Measurements from ENCODE around the gene SLC35G2.
"Not testable (repeated sequence)": the region's sequence is repeated elsewhere in the genome, so short reads cannot be mapped to it uniquely, and the experiment has no call there.

The SLC35G2 gene

GRCh38 chr3:136835089-136835812, 16.3 kb downstream of the SLC35G2 start:
- DNase-seq (ENCODE audit: low read depth, low spot score): no peak

GRCh38 chr3:136835813-136836510, 17.0 kb downstream of the SLC35G2 start:
- no peak for DNase-seq (ENCODE audit: low read depth, low spot score)

DNA sequence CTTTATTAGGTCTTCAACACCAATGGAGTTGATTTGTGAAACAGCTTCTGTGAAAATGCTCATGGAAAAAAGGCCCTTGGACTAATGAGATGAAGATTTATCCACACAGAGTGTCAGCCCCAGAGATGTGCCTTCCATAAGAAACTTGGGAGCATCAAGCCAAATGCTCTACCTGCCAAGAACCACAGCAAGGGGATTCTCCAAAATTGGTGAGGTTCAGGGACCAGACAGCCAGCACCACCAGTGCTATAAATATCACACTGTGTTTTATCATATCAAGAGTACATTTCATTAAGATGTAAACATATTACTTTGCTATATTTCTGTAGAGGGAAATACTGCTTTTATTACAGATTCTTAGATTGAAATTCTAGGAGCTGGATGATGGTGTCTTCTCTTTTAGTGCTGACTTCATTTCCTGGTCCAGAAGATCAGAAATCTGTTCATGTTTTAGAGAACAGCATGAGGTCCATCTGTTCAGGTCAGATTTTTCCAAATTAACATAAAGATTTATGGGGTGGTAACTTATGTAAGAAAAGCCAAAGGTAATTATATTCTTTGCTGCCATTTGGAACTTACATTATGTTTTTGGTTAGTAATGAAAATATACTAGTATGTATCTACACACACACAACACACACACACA, 17.7 kb downstream of the SLC35G2 start:
- no peak for DNase-seq (ENCODE audit: low read depth, low spot score)

- no peak for DNase-seq (ENCODE audit: low read depth, low spot score)
These were observed 20.0 kb downstream of the SLC35G2 start for GRCh38 chr3:136838641-136839555.

DNA sequence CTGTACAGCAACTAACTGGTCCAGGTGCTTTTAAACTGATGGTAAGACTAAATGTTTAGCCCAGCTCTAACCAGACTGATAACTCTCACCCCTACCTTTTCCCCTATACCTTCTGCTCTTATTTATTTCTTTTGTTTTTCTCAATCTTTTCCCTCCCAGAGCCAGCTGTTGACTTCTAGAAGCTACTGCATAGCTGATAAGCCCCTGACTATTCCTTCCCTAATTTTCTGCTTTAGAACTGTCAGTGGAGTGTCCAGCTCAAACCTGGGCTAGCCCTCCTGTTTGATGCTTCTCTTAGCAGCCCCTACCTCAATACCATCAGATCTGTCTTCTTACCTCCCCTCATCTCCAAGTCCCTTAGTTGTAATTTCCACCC, 20.6 kb downstream of the SLC35G2 start:
- no peak for DNase-seq (ENCODE audit: low read depth, low spot score)

- no peak for DNase-seq (ENCODE audit: low read depth, low spot score)
These were observed 21.3 kb downstream of the SLC35G2 start for GRCh38 chr3:136840252-136840651.

GRCh38 chr3:136842294-136842693, 23.4 kb downstream of the SLC35G2 start:
- DNase-seq (ENCODE audit: low read depth, low spot score): no peak

DNA sequence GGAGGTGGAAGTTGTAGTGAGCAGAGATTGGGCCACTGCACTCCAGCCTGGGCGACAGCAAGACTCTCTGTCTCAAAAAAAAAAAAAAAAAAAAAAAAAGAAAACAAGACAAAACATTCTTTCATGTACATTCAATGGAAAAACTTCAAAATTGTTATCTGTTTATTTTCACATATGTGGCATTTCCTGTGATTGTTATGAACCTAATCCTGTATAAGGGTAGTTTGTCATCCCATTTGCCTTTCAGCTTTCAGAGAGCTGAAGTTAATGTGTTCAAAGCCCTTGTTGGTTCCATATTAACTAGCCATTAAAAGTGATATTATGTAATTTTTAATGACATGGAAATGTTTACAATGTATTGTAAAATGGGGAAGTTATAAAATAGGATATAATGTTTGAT, 25.8 kb downstream of the SLC35G2 start:
- no peak for DNase-seq (ENCODE audit: low read depth, low spot score)

DNA sequence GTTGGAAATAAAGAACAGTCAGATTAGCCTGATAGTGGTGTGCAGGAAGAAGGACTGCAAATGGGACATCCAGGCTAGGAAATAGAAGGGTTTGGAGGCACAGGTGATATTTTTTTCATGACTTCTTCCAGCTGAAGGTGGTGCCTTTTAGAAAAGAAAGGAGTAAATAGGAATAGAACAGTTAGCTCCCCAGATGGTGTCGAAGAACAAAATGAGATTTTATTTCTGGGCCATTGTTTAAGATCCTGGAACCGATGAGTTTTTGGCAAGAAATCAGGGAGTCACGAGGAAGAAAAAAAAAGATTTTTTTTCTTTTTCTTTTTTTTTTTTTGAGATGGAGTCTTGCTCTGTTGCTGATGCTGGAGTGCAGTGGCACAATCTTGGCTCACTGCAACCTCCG, 33.3 kb downstream of the SLC35G2 start:
- DNase-seq (ENCODE audit: low read depth, low spot score): no peak

DNA sequence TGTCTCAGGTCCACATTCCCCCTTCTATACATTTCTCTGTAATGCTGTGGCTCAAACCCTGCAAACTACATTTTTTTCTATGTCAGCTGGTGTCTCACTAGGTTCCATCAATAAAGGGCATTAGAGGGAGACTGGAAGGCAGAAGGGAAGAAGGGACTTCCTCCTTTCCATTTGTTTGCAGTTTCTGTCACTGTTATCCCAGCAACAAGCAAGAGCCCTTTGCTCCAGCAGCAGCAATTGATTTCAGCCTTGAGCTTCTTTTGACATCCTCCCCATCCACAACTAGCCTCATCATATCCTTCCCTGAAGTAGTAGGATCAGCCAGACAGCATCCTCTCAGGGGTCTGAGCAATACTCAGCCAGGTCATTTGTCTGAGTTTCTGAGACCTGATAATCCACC, 37.7 kb downstream of the SLC35G2 start:
- no peak for DNase-seq (ENCODE audit: low read depth, low spot score)

DNA sequence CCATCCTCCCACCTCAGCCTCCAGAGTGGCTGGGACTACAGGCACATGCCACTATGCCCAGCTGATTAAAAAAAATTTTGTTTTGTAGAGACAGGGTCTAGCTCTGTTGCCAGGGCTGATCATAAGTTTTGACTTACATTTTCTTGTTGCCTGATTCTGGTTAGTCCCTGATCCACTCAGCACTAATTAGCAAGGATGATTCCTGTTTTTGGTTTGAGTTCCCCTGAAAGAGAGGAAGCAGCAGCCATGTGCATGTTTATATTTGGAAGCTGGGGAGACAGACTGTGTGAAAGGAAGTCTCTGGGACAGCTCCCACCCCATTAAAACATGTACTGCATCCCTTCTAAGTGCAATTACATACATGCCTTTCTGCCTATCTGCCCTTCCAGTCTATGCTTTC, 39.5 kb downstream of the SLC35G2 start:
- DNase-seq (ENCODE audit: low read depth, low spot score): no peak

DNA sequence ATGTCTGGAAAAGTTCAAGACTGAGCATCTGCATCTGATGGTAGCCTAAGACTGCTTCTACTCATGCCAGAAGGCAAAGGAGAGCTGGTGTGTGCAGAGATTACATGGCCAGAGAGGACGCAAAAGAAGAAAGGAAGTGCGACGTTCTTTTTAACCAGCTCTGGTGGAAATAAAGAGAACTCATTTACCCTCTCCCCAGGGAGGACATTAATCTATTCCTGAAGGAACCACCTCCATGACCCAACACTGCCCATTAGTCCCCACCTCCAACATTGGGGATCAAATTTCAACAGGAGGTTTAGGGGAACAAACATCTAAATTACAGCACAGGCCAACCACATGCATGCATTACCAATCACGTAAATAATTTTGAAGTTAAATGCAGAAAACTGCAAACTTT, 41.6 kb downstream of the SLC35G2 start:
- DNase-seq (ENCODE audit: low read depth, low spot score): no peak

- DNase-seq (ENCODE audit: low read depth, low spot score): peak; percentile 94
These were observed 43.1 kb downstream of the SLC35G2 start, which contains the start of gene NCK1 for GRCh38 chr3:136861890-136862616. NCK1 (plus strand) TSS chr3:136862208; CDS start chr3:136928002, 65,794 bp downstream.

GRCh38 chr3:136862617-136863322, 43.8 kb downstream of the SLC35G2 start:
- no peak for DNase-seq (ENCODE audit: low read depth, low spot score)

GRCh38 chr3:136869282-136869681, 50.4 kb downstream of the SLC35G2 start:
- DNase-seq (ENCODE audit: low read depth, low spot score): no peak

DNA sequence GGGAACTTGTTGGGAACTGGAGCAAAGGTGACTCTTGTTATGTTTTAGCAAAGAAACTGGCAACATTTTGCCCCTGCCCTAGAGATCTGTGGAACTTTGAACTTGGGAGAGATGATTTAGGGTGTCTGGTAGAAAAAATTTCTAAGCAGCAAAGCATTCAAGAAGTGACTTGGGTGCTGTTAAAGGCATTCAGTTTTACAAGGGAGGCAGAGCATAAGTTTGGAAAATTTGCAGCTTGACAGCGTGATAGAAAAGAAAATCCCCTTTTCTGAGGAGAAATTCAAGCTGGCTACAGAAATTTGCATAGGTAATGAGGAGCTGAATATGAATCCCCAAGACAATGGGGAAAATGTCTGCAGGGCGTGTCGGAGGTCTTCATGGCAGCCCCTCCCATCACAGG, 53.3 kb downstream of the SLC35G2 start:
- not testable (repeated sequence) for DNase-seq (ENCODE audit: low read depth, low spot score)

- not testable (repeated sequence) for DNase-seq (ENCODE audit: low read depth, low spot score)
These were observed 60.6 kb downstream of the SLC35G2 start for GRCh38 chr3:136879510-136879909.

DNA sequence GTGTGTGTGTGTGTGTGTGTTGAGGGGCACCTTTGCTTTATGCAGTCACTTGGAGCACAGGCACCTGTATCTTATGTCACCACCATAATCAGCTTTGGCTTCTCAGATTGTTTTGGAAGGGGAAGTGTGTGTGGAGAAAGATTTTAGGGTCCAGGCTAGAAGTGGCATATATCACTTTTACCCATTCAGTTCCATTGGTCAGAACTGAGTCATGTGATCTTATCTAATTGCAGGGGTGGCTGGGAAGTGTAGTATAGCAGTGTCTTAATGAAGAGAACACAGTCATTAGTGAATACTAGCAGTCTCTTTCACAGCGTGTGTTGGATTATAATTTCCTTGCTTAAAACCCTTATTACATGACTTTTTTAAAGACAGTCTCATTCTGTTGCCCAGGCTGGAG, 63.6 kb downstream of the SLC35G2 start:
- DNase-seq (ENCODE audit: low read depth, low spot score): no peak

DNA sequence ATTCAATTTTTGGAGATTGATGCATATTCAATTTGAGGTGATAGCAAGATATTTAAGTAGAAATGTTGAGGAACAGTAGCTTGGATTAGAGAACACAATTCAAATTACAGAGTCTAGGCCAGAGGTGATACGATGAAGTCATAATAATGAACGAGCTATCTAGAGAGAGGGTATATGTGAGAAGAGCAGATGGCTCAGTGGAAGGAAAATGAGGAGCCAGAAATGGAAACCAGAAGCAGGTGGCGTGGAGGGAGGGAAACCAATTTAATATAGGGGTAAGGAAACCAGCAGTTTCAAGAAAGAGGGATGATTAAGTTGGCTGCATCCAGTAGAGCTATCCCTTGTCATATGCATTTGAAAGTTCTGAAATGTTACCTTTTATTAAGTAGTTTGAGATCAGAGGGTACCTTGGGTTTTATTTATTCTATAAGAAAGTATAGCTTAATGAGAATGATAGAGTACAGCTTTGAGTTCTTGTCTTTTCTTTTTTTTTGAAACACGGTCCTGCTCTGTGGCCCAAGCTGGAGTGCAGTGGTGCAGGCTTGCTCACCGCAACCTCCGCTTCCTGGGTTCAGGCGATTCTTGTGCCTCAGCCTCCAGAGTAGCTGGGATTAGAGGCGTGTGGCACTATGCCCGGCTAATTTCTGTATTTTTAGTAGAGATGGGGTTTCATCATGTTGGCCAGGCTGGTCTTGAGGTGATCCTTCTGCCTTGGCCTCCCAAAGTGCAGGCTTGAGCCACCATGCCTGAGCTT, 65.2 kb downstream of the SLC35G2 start:
- DNase-seq (ENCODE audit: low read depth, low spot score): no peak
